Peyer's patch (tissue), 4 donors: ENCODE data around the gene G2E3. TPM values are rescaled to one million over a fixed set of nuclear protein-coding genes. Genes with fewer than 3 reads are reported as not detected.

Source experiments
- DNase-seq, 3 donors: peaks; one replicate each; pipeline ENCODE4 v3.0.0-alpha.2; 2017 to 2019
- H3K27ac ChIP-seq, 4 donors: fragments of 200-600 bp; sonication (generic); one replicate each; pipeline ENCODE4 v1.5.1; 2016 to 2019
- H3K27me3 ChIP-seq, 2 donors: fragments of 200-600 bp; sonication (generic); one replicate each; pipeline ENCODE4 v1.5.1; 2019
- H3K36me3 ChIP-seq, 3 donors: fragments of 200-600 bp; sonication (generic); one replicate each; pipeline ENCODE4 v1.5.1; 2016 to 2019
- H3K4me1 ChIP-seq, 4 donors: fragments of 200-600 bp; sonication (generic); one replicate each; pipeline ENCODE4 v1.5.1; 2016 to 2019
- H3K4me3 ChIP-seq, 4 donors: fragments of 200-600 bp; sonication (generic); 1 replicate in 3 of 4; 2 replicates in 1 of 4; pipeline ENCODE4 v1.5.1; 2016 to 2019; ENCODE audit warnings: mild to moderate bottlenecking in 1 of 4
- H3K9me3 ChIP-seq, 4 donors: fragments of 200-600 bp; sonication (generic); one replicate each; pipeline ENCODE4 v1.5.1; 2016 to 2019; ENCODE audit warnings: mild to moderate bottlenecking in 1 of 4
- CTCF ChIP-seq, 6 experiments: fragments of 450-650 bp in 4 of 6; fragments of 200-600 bp in 2 of 6; sonication (generic) in 1 of 6; IDR thresholded peaks; one replicate each; pipeline ENCODE4 v1.5.1; 2017 to 2019; ENCODE audit warnings: antibody characterized with exemption in 6 of 6, mild to moderate bottlenecking in 3 of 6, moderate library complexity in 1 of 6
- POLR2A ChIP-seq, 2 donors: fragments of 450-650 bp; IDR thresholded peaks; one replicate each; pipeline ENCODE4 v1.5.1; 2017; ENCODE audit warnings: antibody characterized with exemption in 2 of 2, mild to moderate bottlenecking in 2 of 2, moderate library complexity in 2 of 2
- total RNA-seq, 4 donors: library from RNA; depleted of rRNA; stranded (reverse); fragments of >200 nt; gene quantifications; one replicate each; pipeline ENCODE4 v1.1.0, GENCODE V29; 2016

G2E3 gene
- total RNA-seq, 4 donors from 2014 or later = 6.4 to 19.8 (median 8.1) TPM

DNA sequence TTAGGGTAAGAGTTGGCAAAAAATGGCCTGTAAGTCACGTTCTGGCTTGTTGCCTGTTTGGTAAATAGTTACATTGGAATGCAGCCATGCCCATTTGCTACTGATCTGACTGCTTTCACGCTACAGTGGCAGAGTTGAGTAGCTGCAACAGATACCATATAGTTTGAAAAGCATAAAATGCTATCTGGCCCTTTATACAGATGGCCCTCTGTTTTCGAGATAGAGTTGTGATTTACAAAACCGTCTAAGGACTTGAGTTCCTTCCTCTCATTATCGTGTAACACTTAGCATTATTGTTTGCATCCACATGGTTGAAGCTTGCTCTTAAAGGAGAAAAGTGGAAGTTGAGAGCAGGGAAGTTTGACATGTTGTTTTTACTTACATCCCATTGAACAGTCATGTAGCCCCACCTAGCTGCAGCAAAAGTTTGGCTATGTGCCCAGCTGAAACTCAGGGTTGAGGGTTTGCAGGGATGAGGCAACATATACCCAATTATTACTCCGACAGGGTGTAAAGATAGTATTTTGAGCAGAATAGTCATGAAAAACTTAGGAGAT is 51.9 kb downstream of the G2E3 start:
- TF ChIP-seq POLR2A (IDR thresholded peaks at IDR 0.05) = no peak
- peak in 3 of 6 experiments; percentile 28 to 53 (median 40) for TF ChIP-seq CTCF (IDR thresholded peaks at IDR 0.05)
- no peaks in the 10 kb centered on the region for H3K4me1 ChIP-seq
- H3K9me3 ChIP-seq = no peaks in the 10 kb centered on the region
- H3K4me3 ChIP-seq = no peak overlapping the region
- DNase-seq = peak in 1 of 3 donors; percentile 57
- no peaks in the 10 kb centered on the region for H3K27me3 ChIP-seq
- H3K27ac ChIP-seq = no peak overlapping the region
- H3K36me3 ChIP-seq = peaks cover 0 to 5% (median 0%) of the 10 kb centered on the region in 3 donors

GRCh38 chr14:30614155-30614554 is 55.2 kb downstream of the G2E3 start:
- no peak for TF ChIP-seq POLR2A (IDR thresholded peaks at IDR 0.05)
- TF ChIP-seq CTCF (IDR thresholded peaks at IDR 0.05) = no peak
- no peaks in the 10 kb centered on the region for H3K4me1 ChIP-seq
- H3K27me3 ChIP-seq = no peaks in the 10 kb centered on the region
- no peak for DNase-seq
- no peaks in the 10 kb centered on the region for H3K9me3 ChIP-seq
- no peak overlapping the region for H3K27ac ChIP-seq
- H3K36me3 ChIP-seq = peaks cover 0 to 5% (median 0%) of the 10 kb centered on the region in 3 donors
- no peak overlapping the region for H3K4me3 ChIP-seq

DNA sequence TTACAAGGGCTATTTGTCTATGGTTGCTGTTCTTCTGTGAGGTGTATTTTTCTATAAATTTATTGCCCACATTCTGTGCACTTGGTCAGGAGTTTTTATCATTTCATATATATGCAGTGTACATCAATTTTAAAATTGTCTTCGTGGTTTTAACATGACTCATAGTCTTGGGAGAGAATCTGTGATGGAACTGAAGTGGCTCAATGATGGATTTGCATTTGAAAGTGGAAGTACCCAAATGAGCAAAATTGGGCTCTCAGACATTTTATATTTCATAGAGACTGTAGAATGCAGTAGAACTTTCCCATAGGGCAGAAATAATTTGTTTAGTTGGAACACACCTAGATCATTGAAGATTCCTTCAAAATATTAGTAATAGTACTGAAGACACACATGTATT is 61.2 kb downstream of the G2E3 start:
- Histone ChIP-seq H3K36me3 (no peaks in the 10 kb centered on the region), H3K4me3 (no peak overlapping the region), H3K27ac (no peak overlapping the region), H3K27me3 (no peaks in the 10 kb centered on the region), H3K4me1 (peaks cover 0 to 22% (median 4%) of the 10 kb centered on the region in 4 donors), H3K9me3 (no peaks in the 10 kb centered on the region)
- TF ChIP-seq CTCF (IDR thresholded peaks at IDR 0.05) = no peak
- no peak for TF ChIP-seq POLR2A (IDR thresholded peaks at IDR 0.05)
- DNase-seq = no peak

DNA sequence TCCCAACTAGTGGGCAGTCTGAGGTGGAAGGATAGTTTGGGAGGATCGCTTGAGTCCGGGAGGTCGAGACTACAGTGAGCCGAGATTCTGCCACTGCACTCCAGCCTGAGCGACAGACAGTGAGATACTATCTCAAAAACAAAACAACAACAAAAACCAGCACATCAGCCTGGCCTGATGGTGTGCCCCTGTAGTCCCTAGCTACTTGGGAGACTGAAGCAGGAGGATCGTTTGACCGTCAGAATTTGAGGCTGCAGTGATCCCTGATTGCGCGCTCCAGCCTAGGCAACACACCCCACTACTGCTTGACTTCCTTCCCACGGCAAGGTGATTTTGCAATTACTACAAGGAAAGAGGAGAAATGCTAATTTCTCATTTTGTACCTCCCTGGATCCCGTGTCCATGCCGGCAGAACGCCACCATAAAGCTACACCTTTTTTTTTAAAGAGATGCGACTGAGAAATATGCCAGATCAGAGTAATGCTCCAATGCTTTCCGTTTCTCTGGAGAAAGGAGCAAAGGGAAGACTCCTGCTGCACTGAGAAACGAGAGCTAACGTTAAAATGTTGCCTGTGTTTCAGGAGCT is 62.5 kb downstream of the G2E3 start:
- DNase-seq = peak in 2 of 3 donors; percentile 55 to 60
- TF ChIP-seq CTCF (IDR thresholded peaks at IDR 0.05) (no peak), POLR2A (IDR thresholded peaks at IDR 0.05) (no peak)
- Histone ChIP-seq H3K36me3 (no peaks in the 10 kb centered on the region), H3K4me1 (peaks cover 0 to 22% (median 4%) of the 10 kb centered on the region in 4 donors), H3K27ac (peak overlapping the region; percentile 78 to 89 (median 84)), H3K9me3 (no peaks in the 10 kb centered on the region), H3K4me3 (peak overlapping the region; percentile 63 to 79 (median 74)), H3K27me3 (no peaks in the 10 kb centered on the region)

- Histone ChIP-seq H3K4me1 (peaks cover 0 to 22% (median 4%) of the 10 kb centered on the region in 4 donors), H3K36me3 (no peaks in the 10 kb centered on the region), H3K27me3 (no peaks in the 10 kb centered on the region), H3K27ac (peak within 1 kb of the TSS; percentile 78 to 89 (median 84)), H3K9me3 (no peaks in the 10 kb centered on the region), H3K4me3 (peak within 1 kb of the TSS; percentile 63 to 79 (median 74))
- TF ChIP-seq CTCF (IDR thresholded peaks at IDR 0.05) (no peak), POLR2A (IDR thresholded peaks at IDR 0.05) (peak; percentile 96 to 98)
- peak; percentile 94 to 98 (median 97) for DNase-seq
Measured at GRCh38 chr14:30621940-30622830, 63.2 kb downstream of the G2E3 start, which contains the start of gene SCFD1. Gene SCFD1 (plus strand): TSS chr14:30622319. CDS start chr14:30622339, 20 bp downstream.
